IgD-negative memory B cell (primary cell): ENCODE data around the gene ALDH1A3. TPM values are rescaled to one million over a fixed set of nuclear protein-coding genes. Genes with fewer than 3 reads are reported as not detected.

Experiments
- H3K27ac Mint-ChIP-seq, 3 donors: one replicate each; pipeline ENCODE4 v1.8.0; 2020 to 2022; ENCODE audit warnings: mild to moderate bottlenecking in 3 of 3, mixed read lengths in 3 of 3, moderate library complexity in 1 of 3
- H3K27me3 Mint-ChIP-seq: one replicate; pipeline ENCODE4 v1.8.0; 2021; ENCODE audit warnings: mixed read lengths
- H3K36me3 Mint-ChIP-seq: one replicate; pipeline ENCODE4 v1.8.0; 2020; ENCODE audit warnings: mild to moderate bottlenecking, mixed read lengths
- H3K4me1 Mint-ChIP-seq, 3 donors: one replicate each; pipeline ENCODE4 v1.8.0; 2020 to 2022; ENCODE audit warnings: mixed read lengths in 3 of 3, mild to moderate bottlenecking in 1 of 3
- H3K4me3 Mint-ChIP-seq, 4 donors: one replicate each; pipeline ENCODE4 v1.8.0; 2020 to 2022; ENCODE audit warnings: mild to moderate bottlenecking in 4 of 4, mixed read lengths in 4 of 4, moderate library complexity in 3 of 4
- H3K9me3 Mint-ChIP-seq, 3 donors: one replicate each; pipeline ENCODE4 v1.8.0; 2020 to 2021; ENCODE audit warnings: mixed read lengths in 3 of 3, mild to moderate bottlenecking in 1 of 3
- polyA plus RNA-seq: library from polyadenylated mRNA; unstranded; fragments of 300-500 nt; fragmentation: Illumina TruSeq; gene quantifications from one replicate; pipeline ENCODE4 v1.2.3, GENCODE V29; 2021

ALDH1A3 gene
- not detected for polyA plus RNA-seq

DNA sequence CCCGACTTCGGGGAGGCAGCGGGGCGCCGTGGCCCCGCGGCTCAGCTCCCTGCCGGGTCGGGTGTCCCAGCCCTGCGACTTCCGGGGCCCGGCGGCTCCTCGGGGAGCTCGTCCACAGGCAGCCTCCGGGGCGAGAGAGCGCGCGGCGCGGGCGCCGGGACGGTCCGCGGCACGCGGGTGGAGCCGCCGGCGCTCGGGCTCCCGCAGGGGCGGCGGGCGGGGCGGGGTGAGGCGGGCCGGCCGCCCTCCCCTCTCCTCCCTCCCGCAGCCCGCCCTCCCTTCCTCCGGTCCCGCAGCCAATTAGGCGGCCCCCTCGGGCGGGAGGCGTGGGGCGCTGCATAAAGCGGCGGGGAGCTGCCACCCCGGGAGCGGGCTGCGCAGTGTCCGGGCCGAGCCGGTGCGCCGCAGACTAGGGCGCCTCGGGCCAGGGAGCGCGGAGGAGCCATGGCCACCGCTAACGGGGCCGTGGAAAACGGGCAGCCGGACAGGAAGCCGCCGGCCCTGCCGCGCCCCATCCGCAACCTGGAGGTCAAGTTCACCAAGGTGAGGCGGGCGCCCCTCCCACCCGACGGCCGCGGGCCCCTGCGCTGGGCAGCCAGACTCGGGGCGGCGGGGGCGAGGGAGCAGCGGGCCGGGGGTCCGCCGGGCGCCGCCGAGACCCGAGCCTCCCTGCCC is at the start of gene ALDH1A3:
TSS of gene ALDH1A3 (plus strand) at position 368 of the 675 bp plus-strand sequence. CDS start at position 445, 77 bp downstream.
- peaks cover 2% of the 10 kb centered on the region for H3K36me3 Mint-ChIP-seq
- H3K27ac Mint-ChIP-seq: no peak within 1 kb of the TSS
- peaks cover 63% of the 10 kb centered on the region for H3K27me3 Mint-ChIP-seq
- H3K4me1 Mint-ChIP-seq: peaks cover 2 to 7% (median 4%) of the 10 kb centered on the region in 3 donors
- H3K4me3 Mint-ChIP-seq: peak within 1 kb of the TSS; percentile 58 to 88 (median 84)
- no peaks in the 10 kb centered on the region for H3K9me3 Mint-ChIP-seq

DNA sequence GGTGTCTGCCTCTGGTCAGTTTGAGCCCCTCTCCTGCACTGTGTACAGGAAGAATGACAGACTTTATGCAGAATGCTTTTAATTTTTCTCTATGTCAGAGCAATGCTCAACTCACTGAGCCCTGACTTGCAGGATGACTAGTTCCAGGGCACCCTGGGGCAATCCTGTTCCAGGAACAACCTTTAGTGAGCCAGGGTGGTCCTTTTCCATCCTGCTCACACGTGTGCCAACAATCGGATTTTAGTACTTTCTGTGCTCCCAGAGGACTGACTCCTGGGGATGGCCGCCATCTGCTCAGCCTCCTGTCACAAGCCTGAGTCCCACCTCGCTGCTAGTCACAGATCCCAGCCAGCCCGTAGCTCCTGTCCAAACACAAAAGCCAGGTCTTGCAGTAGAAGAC is 48.2 kb upstream of the ALDH1A3 start:
- Mint-ChIP-seq H3K4me3 (no peak overlapping the region), H3K4me1 (no peaks in the 10 kb centered on the region), H3K27me3 (peaks cover 27% of the 10 kb centered on the region), H3K9me3 (peaks cover 2 to 8% (median 3%) of the 10 kb centered on the region in 3 donors), H3K27ac (no peak overlapping the region), H3K36me3 (peaks cover 2% of the 10 kb centered on the region)

DNA sequence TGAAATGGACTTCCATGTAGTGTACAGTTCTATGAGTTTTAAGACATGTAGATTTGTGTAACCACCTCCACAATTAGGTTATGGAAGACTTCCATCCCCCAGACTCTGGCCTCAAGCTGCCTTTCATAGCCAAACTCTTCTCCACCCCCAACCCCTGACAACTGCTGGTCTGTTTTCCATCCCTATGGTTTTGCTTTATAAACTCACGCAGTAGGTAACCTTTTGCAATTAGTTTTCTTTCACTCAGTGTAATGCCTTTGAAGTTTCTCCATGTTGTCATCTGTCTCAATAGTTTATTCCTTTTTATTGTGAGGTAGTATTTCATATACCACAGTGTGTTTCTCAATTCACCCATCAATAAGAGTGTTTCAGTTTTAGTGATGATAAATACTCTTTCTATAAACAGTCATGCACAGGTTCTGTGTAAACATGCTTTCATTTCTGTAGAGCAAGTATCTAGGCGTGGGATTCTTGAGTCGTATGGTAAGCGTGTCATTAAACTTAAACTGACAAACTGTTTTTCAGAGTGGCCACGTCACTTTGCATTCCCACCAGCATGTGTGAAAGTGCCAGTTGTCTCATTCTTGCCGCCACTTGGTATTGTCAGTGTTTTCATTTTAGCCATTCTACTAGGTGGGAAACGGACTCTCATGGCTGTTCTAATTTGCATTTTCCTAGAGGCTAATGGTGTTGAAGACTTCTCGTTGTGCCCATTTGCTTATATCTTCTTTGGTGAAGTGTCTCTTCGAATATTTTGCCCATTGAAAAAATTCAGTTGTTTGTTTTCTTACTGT is 47.3 kb upstream of the ALDH1A3 start:
- Mint-ChIP-seq H3K27ac (no peak overlapping the region), H3K4me3 (no peak overlapping the region), H3K27me3 (peaks cover 31% of the 10 kb centered on the region), H3K4me1 (no peaks in the 10 kb centered on the region), H3K36me3 (peaks cover 2% of the 10 kb centered on the region), H3K9me3 (peaks cover 2 to 8% (median 3%) of the 10 kb centered on the region in 3 donors)

DNA sequence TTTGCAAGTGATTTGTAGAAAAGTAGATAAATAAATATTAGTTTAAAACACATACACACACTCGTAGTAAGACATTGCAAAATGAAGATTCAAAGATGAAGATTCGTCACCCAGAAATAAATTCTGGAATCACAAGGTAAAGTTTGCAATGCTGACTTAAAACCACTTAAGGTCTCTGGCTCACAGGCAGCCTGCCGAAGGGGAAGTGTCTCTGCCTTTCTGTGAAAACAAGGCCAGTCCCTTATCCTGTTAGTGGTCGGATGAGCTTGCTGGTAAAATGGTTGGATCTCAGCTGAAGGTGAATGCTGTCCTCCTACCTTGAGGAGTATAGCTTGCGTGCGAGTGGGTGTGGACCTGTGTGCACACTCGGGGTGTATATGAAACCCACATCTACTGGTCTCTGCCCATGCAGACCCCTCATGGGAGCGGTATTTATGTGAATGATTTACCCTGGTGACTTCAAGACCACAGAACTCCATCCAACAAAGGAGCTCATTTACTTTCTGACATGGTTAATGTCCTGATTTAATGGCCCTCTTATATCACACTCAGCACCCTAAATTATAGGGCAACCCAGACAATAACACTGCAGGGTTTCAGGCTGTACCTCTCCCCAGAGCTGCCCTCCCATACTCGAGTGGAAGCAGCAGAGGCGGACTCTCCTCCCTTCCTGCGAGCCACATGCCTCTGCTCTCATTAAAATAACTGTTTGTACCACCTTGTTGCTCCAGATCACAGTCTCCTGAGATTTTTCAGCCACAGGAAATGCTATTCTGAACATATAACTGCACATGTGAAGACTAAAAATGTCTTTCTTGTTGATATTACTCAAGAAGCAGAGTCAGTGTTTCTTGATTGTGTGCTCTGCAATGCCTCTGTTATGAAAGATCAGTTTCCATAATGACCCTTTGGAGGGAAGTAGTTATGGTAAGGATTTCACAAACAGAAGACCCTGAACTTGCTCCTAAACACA is 45.9 kb upstream of the ALDH1A3 start:
- H3K36me3 Mint-ChIP-seq: no peaks in the 10 kb centered on the region

DNA sequence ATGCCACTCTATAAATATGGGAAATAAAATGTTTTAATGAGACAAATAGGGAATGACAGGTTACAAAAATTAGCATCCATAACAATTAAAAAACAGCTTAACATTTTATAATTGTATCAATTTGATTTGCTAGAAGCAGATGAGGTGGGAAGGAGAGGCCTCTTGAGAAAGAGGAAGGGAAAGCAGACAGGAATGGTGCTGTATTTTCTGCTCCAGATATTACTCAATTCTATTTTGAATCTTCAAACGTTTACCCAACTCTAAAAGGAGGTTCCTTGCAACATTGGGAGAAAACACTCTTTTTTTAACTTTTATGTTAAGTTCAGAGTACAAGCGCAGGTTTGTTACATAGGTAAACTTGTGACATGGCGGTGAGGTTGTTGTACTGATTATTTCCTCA is 44.9 kb upstream of the ALDH1A3 start:
- H3K27me3 Mint-ChIP-seq: peaks cover 29% of the 10 kb centered on the region
- no peaks in the 10 kb centered on the region for H3K36me3 Mint-ChIP-seq
- peaks cover 2 to 4% (median 4%) of the 10 kb centered on the region in 3 donors for H3K9me3 Mint-ChIP-seq
- no peak overlapping the region for H3K4me3 Mint-ChIP-seq
- H3K4me1 Mint-ChIP-seq: no peaks in the 10 kb centered on the region
- no peak overlapping the region for H3K27ac Mint-ChIP-seq

More for the DNA sequence above, 45.9 kb upstream of the ALDH1A3 start:
- H3K9me3 Mint-ChIP-seq: peaks cover 2 to 4% (median 4%) of the 10 kb centered on the region in 3 donors
- peaks cover 29% of the 10 kb centered on the region for H3K27me3 Mint-ChIP-seq
- H3K4me3 Mint-ChIP-seq: no peak overlapping the region
- H3K4me1 Mint-ChIP-seq: no peaks in the 10 kb centered on the region
- H3K27ac Mint-ChIP-seq: no peak overlapping the region

DNA sequence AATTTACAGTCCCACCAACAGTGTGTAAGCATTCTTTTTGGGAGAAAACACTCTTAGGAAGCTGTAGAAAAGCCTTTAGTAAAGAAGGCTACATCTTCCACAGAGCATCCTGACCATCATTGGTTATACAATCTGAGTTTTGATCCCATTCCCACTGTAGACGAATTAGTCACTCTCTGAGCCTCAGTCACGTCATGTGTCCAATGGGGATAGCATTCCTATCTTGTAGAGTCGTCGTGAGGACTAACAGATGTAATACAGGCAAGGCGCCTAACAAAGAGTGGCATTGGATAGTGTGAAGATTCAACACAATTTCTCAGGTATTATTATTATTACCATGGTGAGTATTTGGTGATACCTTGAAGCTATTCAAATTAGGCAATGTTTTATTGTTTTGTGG is 44.0 kb upstream of the ALDH1A3 start:
- H3K36me3 Mint-ChIP-seq: no peaks in the 10 kb centered on the region

DNA sequence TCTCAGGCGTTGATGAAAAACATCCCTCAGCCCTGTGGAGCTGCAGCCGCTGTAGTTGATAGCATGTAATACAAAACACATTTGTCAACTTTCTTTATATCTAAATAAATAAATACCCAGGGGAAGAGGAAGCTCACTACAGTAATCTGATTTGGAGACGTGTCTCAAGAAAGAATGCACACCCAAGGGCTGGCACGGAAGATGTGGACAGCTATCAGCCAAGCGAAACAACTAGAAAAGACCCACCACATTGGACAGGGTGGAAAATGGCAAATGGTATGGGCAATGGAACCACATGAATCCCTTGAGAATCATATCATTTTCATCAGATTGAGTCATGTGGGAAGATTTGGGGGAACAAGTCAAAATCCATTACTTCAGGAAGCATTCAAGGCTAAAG is 43.1 kb upstream of the ALDH1A3 start:
- Mint-ChIP-seq H3K36me3 (no peaks in the 10 kb centered on the region), H3K27ac (no peak overlapping the region), H3K4me1 (no peaks in the 10 kb centered on the region), H3K4me3 (no peak overlapping the region), H3K27me3 (peaks cover 20% of the 10 kb centered on the region), H3K9me3 (peaks cover 2 to 4% (median 4%) of the 10 kb centered on the region in 3 donors)

More for the DNA sequence above, 44.0 kb upstream of the ALDH1A3 start:
- Mint-ChIP-seq H3K4me3 (no peak overlapping the region), H3K9me3 (peaks cover 2 to 4% (median 4%) of the 10 kb centered on the region in 3 donors), H3K4me1 (no peaks in the 10 kb centered on the region), H3K27me3 (peaks cover 22% of the 10 kb centered on the region), H3K27ac (no peak overlapping the region)

DNA sequence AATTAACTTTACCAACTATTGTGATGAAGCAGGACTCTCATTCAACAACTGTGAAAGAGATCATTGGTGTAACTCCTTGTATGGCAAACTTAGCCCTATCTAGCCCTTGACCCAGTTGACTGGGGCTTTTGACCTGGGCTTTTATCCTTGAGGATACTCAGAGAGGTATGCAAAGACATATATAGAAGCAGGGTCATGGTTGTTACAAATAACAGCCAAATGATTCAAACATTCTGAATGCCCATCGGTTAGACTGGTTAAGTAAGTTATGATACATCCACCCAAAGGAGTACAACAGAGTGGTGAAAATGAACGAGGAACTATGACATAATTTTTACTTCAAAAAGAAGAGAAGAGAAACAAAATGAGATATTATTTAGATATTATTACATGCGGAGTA is 38.2 kb upstream of the ALDH1A3 start:
- Mint-ChIP-seq H3K27me3 (peaks cover 12% of the 10 kb centered on the region), H3K36me3 (no peaks in the 10 kb centered on the region), H3K9me3 (peaks cover 0 to 2% (median 0%) of the 10 kb centered on the region in 3 donors), H3K27ac (no peak overlapping the region), H3K4me3 (no peak overlapping the region), H3K4me1 (no peaks in the 10 kb centered on the region)

DNA sequence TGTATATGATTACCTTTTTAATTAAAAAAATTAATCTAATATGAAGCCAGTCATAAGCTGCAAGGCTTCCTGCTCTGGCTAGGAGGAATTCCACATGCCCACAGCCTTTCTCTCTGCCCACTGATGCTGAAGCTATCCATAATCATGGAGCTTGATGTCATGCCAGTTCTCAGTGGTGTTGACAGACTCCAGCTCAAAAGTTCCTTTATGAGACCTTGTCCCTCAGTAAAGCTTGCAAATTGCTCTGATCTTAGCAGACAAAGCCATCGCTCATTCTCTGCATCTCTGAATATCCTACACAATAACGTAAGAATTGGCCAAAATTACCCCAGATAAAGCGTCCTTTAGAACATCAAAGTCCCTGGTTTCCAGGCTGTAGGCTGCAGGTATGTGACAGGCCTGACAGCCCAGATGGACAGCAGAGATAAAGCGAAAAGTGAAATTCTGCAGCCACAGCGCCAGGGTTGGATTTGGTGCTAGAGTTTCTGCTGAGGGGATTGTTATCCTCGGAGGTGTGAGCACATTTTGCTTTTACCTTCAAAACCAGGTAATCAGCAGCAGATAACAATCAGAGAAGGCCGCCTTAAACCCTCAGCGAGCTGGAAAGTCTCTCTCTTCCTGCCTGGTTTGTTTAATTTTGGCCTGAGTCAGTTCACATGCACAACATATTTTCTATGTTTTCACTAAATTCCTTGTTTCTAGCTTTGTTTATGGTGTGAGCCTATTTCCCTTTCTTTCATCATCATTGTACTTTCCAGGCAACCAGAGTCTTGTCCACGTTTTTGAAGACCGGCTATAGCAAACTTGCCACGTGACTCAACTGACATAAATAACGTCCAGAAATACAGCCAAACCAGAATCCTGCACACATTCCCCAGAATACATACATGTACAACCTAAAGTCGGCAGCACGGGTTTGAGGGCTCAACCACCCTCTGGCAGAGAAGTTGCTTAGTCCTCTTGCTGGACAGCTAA is 36.6 kb upstream of the ALDH1A3 start:
- Mint-ChIP-seq H3K36me3 (no peaks in the 10 kb centered on the region), H3K27ac (peak overlapping the region in 1 of 3 donors; percentile 8), H3K4me1 (no peaks in the 10 kb centered on the region), H3K27me3 (peaks cover 15% of the 10 kb centered on the region), H3K4me3 (no peak overlapping the region), H3K9me3 (no peaks in the 10 kb centered on the region)

DNA sequence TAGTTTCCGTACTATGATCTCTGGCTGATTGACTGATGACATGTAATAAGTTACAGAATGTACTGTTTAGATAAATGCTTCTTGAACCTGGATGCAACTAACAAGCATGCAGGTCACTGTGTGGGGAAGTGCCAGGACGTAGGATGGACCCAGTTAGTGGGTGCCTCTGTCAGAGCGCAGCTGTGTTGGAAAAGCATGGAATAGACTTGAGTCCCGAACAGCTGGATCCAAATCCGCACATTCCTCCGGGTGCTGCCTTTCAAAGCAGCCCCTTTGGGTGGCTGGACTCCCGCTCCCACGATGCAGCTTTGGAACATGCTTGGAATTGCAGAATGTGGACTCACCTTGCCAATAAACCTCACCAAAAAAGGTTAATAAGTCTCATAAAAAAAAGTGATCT is 35.5 kb upstream of the ALDH1A3 start:
- Mint-ChIP-seq H3K27ac (no peak overlapping the region), H3K4me1 (peaks cover 0 to 1% (median 1%) of the 10 kb centered on the region in 3 donors), H3K4me3 (no peak overlapping the region), H3K36me3 (no peaks in the 10 kb centered on the region), H3K9me3 (no peaks in the 10 kb centered on the region), H3K27me3 (peaks cover 17% of the 10 kb centered on the region)

DNA sequence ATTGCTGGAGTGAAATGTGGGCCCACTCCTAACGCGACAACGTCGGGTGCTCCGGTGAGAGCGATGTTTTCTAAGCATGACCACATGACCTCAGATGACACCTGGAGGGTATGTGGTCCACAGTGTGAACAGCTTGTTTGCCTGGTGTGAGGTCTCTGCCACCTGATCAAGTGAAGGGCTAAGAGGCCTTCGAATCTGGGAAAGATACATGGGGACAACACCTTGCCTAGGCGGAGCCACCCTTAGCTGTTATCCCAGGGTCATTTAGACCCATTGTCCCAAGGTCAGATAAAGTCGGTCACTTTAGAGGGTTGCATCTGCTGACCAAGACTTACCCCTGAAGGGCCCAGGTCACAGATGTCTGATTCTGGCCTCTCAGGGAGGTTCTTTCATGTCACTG is 34.9 kb upstream of the ALDH1A3 start:
- H3K9me3 Mint-ChIP-seq: no peaks in the 10 kb centered on the region
- peaks cover 20% of the 10 kb centered on the region for H3K27me3 Mint-ChIP-seq
- peaks cover 0 to 4% (median 3%) of the 10 kb centered on the region in 3 donors for H3K4me1 Mint-ChIP-seq
- no peak overlapping the region for H3K4me3 Mint-ChIP-seq
- no peak overlapping the region for H3K27ac Mint-ChIP-seq
- no peaks in the 10 kb centered on the region for H3K36me3 Mint-ChIP-seq

DNA sequence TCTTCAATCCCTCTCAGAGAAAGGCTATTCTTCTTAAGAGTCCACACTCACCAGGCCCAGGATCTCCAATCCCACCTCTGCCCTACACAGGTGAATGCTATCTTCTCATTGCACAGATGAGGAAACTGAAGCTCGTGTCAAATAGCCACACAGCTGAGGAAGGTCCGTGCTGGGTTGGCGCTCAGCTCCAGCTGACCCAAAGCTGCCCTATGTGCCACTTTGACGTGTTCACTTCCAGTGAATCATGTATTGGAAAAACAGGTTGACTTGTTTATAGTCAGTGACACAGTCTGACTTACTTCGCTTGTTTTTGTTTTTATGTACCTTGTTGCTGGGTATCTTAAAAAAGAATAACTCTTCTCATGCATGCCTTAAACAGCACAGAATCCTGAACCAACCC is 32.4 kb upstream of the ALDH1A3 start:
- Mint-ChIP-seq H3K27ac (no peak overlapping the region), H3K4me3 (no peak overlapping the region), H3K9me3 (no peaks in the 10 kb centered on the region), H3K4me1 (peaks cover 0 to 4% (median 3%) of the 10 kb centered on the region in 3 donors), H3K27me3 (peaks cover 17% of the 10 kb centered on the region), H3K36me3 (no peaks in the 10 kb centered on the region)

DNA sequence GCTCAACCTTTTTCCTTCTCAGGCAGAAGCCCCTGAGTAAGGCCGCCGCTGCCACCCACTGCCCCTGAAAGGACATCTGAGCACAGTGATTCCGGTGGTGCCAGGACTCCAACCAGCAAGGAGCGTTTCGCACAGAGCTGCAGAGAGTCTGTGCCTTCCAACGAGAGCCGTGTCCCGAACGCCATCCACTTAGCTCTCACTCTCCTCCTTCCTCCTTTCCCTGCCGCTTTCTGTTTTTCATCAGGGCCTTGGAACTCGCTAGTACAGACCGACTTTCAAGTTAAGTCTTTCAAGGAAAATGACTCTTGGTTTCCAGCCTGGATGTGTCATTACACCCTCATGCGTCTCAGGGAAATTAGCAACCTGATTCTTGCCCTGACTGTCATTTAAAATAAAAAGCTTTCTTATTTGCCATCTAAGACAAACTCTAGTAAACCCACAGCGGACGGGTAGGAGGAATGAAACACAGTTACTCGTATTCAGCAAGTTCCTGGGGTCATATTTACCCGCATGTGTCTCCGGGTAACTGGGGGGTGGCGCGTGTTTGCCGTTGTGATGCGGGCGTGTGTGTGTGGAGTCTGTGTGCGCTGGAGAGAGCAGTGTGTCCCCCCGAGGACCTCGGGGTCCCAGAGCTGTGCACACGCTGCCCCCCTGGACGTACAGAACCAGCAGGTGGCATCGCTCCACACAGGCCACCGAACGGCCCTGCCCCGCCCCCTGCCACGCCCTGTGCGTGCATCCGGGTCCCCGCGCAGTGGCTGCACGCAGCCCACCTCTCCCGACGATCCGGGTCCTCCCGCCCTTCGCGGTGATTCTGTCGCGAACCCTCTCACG is 30.4 kb upstream of the ALDH1A3 start:
- H3K9me3 Mint-ChIP-seq: no peaks in the 10 kb centered on the region
- H3K27me3 Mint-ChIP-seq: peaks cover 17% of the 10 kb centered on the region
- peaks cover 0 to 4% (median 3%) of the 10 kb centered on the region in 3 donors for H3K4me1 Mint-ChIP-seq
- H3K27ac Mint-ChIP-seq: no peak overlapping the region
- H3K36me3 Mint-ChIP-seq: no peaks in the 10 kb centered on the region
- peak overlapping the region; percentile 80 to 91 (median 86) for H3K4me3 Mint-ChIP-seq
